Activated naive CD8-positive, alpha-beta T cell treated with anti-CD3 and anti-CD28 coated beads for 36 hours (primary cell): Measurements from ENCODE around the gene RASA1. TPM values are rescaled to one million over a fixed set of nuclear protein-coding genes. Genes with fewer than 3 reads are reported as not detected.
"Not testable (repeated sequence)": the region's sequence is repeated elsewhere in the genome, so short reads cannot be mapped to it uniquely, and the experiment has no call there.

Experiments
- DNase-seq: peaks from one replicate; pipeline ENCODE4 v3.0.0; 2021
- H3K27ac Mint-ChIP-seq: one replicate; pipeline ENCODE4 v1.8.0; 2022; ENCODE audit warnings: mild to moderate bottlenecking, moderate library complexity, mixed read lengths
- H3K27me3 Mint-ChIP-seq: one replicate; pipeline ENCODE4 v1.8.0; 2022; ENCODE audit warnings: mild to moderate bottlenecking, mixed read lengths
- H3K36me3 Mint-ChIP-seq: one replicate; pipeline ENCODE4 v1.8.0; 2021; ENCODE audit warnings: mild to moderate bottlenecking, mixed read lengths
- H3K4me1 Mint-ChIP-seq: one replicate; pipeline ENCODE4 v1.8.0; 2021; ENCODE audit warnings: mixed read lengths
- H3K4me3 Mint-ChIP-seq: one replicate; pipeline ENCODE4 v1.8.0; 2022; ENCODE audit warnings: mild to moderate bottlenecking, moderate library complexity, mixed read lengths
- H3K9me3 Mint-ChIP-seq: one replicate; pipeline ENCODE4 v1.8.0; 2022; ENCODE audit warnings: mixed read lengths
- total RNA-seq, 2 experiments: library from RNA; stranded (reverse); gene quantifications; one replicate each; pipeline ENCODE4 v1.2.3, GENCODE V29; 2021

The RASA1 gene
- total RNA-seq, 2 experiments from 2014 or later, result 19.2 to 21.7 TPM

- Mint-ChIP-seq H3K4me1 (peaks cover 25% of the 10 kb centered on the region), H3K36me3 (peaks cover 22% of the 10 kb centered on the region), H3K27me3 (peaks cover 3% of the 10 kb centered on the region), H3K27ac (peak overlapping the region; percentile 95), H3K9me3 (no peaks in the 10 kb centered on the region), H3K4me3 (peak overlapping the region; percentile 96)
- peak; percentile 80 for DNase-seq
Measured at GRCh38 chr5:87268126-87268969, 665 bp downstream of the RASA1 start.

DNA sequence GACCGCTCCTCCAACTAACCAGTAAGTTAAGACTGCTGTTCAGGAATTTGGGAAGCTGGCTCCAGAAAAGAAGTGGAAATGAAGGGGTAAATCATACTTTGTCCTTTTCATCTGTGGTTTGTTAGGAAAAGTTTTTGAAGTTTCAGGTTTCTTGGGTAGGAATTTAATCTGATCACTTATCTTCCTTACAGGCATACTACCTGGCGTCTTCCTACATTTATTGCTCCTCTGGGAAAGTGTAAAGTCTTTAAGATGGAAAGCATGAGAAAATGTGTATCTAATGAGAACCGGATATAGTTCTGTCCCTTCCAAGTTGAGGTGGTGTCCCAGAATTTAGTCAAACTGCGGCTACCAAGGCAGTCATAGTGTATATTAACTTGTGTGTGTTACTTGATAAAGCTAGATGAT, 1.3 kb downstream of the RASA1 start:
- Mint-ChIP-seq H3K9me3 (no peaks in the 10 kb centered on the region), H3K36me3 (peaks cover 24% of the 10 kb centered on the region), H3K4me1 (peaks cover 26% of the 10 kb centered on the region), H3K4me3 (peak overlapping the region; percentile 96), H3K27me3 (peaks cover 3% of the 10 kb centered on the region), H3K27ac (peak overlapping the region; percentile 95)
- DNase-seq, result no peak

DNA sequence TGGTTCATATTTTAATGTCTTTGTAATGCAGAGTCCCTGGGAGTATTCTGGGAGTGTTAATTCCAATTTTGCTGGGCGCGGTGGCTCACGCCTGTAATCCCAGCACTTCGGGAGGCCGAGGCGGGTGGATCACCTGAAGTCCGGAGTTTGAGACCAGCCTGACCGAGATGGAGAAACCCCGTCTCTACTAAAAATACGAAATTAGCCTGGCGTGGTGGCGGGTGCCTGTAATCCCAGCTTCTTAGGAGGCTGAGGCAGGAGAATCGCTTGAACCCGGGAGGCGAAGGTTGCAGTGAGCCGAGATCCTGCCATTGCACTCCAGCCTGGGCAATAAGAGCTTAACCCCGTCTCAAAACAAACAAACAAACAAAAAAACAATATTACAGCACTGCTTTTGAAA, 3.2 kb downstream of the RASA1 start:
- not testable (repeated sequence) for H3K9me3 Mint-ChIP-seq, H3K27ac Mint-ChIP-seq, DNase-seq, H3K4me3 Mint-ChIP-seq, H3K27me3 Mint-ChIP-seq
- H3K4me1 Mint-ChIP-seq, result peaks cover 37% of the 10 kb centered on the region
- peaks cover 33% of the 10 kb centered on the region for H3K36me3 Mint-ChIP-seq

- H3K27me3 Mint-ChIP-seq, result no peaks in the 10 kb centered on the region
- H3K27ac Mint-ChIP-seq, result peak overlapping the region; percentile 51
- H3K4me3 Mint-ChIP-seq, result no peak overlapping the region
- peaks cover 2% of the 10 kb centered on the region for H3K9me3 Mint-ChIP-seq
- peaks cover 43% of the 10 kb centered on the region for H3K36me3 Mint-ChIP-seq
- H3K4me1 Mint-ChIP-seq, result peaks cover 43% of the 10 kb centered on the region
- no peak for DNase-seq
Measured at GRCh38 chr5:87276655-87277054, 9.0 kb downstream of the RASA1 start.

GRCh38 chr5:87277279-87277835, 9.7 kb downstream of the RASA1 start:
- Mint-ChIP-seq H3K4me1 (peaks cover 50% of the 10 kb centered on the region), H3K27me3 (no peaks in the 10 kb centered on the region), H3K4me3 (no peak overlapping the region), H3K9me3 (peaks cover 2% of the 10 kb centered on the region), H3K27ac (no peak overlapping the region), H3K36me3 (peaks cover 45% of the 10 kb centered on the region)
- no peak for DNase-seq

- no peak overlapping the region for H3K4me3 Mint-ChIP-seq
- no peak overlapping the region for H3K27ac Mint-ChIP-seq
- peaks cover 45% of the 10 kb centered on the region for H3K36me3 Mint-ChIP-seq
- peaks cover 56% of the 10 kb centered on the region for H3K4me1 Mint-ChIP-seq
- H3K9me3 Mint-ChIP-seq, result peaks cover 2% of the 10 kb centered on the region
- no peaks in the 10 kb centered on the region for H3K27me3 Mint-ChIP-seq
- no peak for DNase-seq
Measured at GRCh38 chr5:87278590-87279100, 11.0 kb downstream of the RASA1 start.

- H3K4me1 Mint-ChIP-seq, result peaks cover 39% of the 10 kb centered on the region
- no peaks in the 10 kb centered on the region for H3K27me3 Mint-ChIP-seq
- H3K27ac Mint-ChIP-seq, result peak overlapping the region; percentile 80
- no peak for DNase-seq
- H3K9me3 Mint-ChIP-seq, result peaks cover 2% of the 10 kb centered on the region
- H3K36me3 Mint-ChIP-seq, result peaks cover 41% of the 10 kb centered on the region
- H3K4me3 Mint-ChIP-seq, result peak overlapping the region; percentile 49
Measured at GRCh38 chr5:87282269-87282668, 14.6 kb downstream of the RASA1 start.

DNA sequence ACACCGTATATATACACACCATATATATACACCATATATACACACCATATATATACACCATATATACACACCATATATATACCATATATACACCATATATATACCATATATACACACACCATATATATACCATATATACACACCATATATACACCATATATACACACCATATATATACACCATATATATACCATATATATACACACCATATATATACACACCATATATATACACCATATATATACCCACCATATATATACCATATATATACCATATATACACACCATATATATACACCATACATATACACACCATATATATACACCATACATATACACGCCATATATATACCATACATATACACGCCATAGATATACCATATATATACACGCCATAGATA, 19.6 kb downstream of the RASA1 start:
- H3K9me3 Mint-ChIP-seq, H3K27me3 Mint-ChIP-seq, H3K27ac Mint-ChIP-seq, H3K4me3 Mint-ChIP-seq, DNase-seq: not testable (repeated sequence)
- Mint-ChIP-seq H3K4me1 (peaks cover 16% of the 10 kb centered on the region), H3K36me3 (peaks cover 32% of the 10 kb centered on the region)

- peaks cover 73% of the 10 kb centered on the region for H3K4me1 Mint-ChIP-seq
- no peaks in the 10 kb centered on the region for H3K9me3 Mint-ChIP-seq
- no peak for DNase-seq
Measured at GRCh38 chr5:87298692-87299362, 31.1 kb downstream of the RASA1 start.

DNA sequence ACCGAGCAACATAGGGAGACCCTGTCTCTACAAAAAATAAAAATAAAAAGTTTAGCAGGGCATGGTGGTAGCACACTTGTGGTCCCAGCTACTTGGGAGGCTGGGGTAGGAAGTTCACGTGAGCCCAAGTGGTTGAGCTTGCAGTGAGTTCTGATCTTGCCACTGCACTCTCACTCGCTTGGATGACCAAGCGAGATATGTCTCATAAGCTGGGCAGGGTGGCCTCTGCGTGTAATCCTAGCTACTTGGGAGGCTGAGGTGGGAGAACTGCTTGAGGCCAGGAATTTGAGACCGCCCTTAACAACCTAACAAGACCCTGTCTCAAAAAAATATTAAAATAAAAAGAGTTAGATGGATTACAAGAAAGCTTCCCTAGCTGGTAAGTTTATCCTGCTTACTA, 32.5 kb downstream of the RASA1 start:
- H3K4me3 Mint-ChIP-seq, result no peak overlapping the region
- peaks cover 66% of the 10 kb centered on the region for H3K4me1 Mint-ChIP-seq
- DNase-seq, result no peak
- H3K27ac Mint-ChIP-seq, result no peak overlapping the region
- H3K36me3 Mint-ChIP-seq, result peaks cover 48% of the 10 kb centered on the region
- no peaks in the 10 kb centered on the region for H3K27me3 Mint-ChIP-seq
- H3K9me3 Mint-ChIP-seq, result peaks cover 2% of the 10 kb centered on the region

More at GRCh38 chr5:87298692-87299362, 31.1 kb downstream of the RASA1 start:
- H3K36me3 Mint-ChIP-seq, result peaks cover 42% of the 10 kb centered on the region
- H3K27me3 Mint-ChIP-seq, result no peaks in the 10 kb centered on the region
- H3K4me3 Mint-ChIP-seq, result no peak overlapping the region
- no peak overlapping the region for H3K27ac Mint-ChIP-seq

- DNase-seq, result peak; percentile 44
- Mint-ChIP-seq H3K4me1 (peaks cover 65% of the 10 kb centered on the region), H3K9me3 (peaks cover 4% of the 10 kb centered on the region), H3K27ac (peak overlapping the region; percentile 11), H3K36me3 (peaks cover 54% of the 10 kb centered on the region), H3K27me3 (no peaks in the 10 kb centered on the region), H3K4me3 (no peak overlapping the region)
Measured at GRCh38 chr5:87300744-87301143, 33.1 kb downstream of the RASA1 start.

GRCh38 chr5:87302061-87302460, 34.4 kb downstream of the RASA1 start:
- Mint-ChIP-seq H3K4me3 (no peak overlapping the region), H3K27ac (no peak overlapping the region), H3K9me3 (peaks cover 10% of the 10 kb centered on the region)

GRCh38 chr5:87303324-87303723, 35.6 kb downstream of the RASA1 start:
- Mint-ChIP-seq H3K36me3 (peaks cover 60% of the 10 kb centered on the region), H3K4me3 (no peak overlapping the region), H3K27ac (no peak overlapping the region), H3K27me3 (no peaks in the 10 kb centered on the region), H3K4me1 (peaks cover 46% of the 10 kb centered on the region), H3K9me3 (peaks cover 10% of the 10 kb centered on the region)
- DNase-seq, result no peak

More at GRCh38 chr5:87302061-87302460, 34.4 kb downstream of the RASA1 start:
- no peaks in the 10 kb centered on the region for H3K27me3 Mint-ChIP-seq
- DNase-seq, result no peak
- H3K4me1 Mint-ChIP-seq, result peaks cover 53% of the 10 kb centered on the region
- peaks cover 59% of the 10 kb centered on the region for H3K36me3 Mint-ChIP-seq

DNA sequence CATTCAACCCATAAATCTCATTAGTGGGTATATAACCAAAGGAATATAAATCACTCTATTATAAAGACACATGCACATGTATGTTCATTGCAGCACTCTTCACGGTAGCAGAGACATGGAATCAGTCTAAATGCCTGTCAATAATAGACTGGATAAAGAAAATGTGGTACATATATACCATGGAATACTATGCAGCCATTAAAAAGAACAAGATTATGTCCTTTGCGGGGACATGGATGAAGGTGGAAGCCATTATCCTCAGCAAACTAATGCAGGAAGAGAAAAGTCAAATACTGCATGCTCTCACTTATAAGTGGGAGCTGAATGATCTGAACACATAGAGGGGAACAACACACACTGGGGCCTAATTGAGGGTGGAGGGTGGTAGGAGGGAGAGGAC, 38.4 kb downstream of the RASA1 start:
- not testable (repeated sequence) for H3K9me3 Mint-ChIP-seq, H3K4me3 Mint-ChIP-seq, DNase-seq, H3K27me3 Mint-ChIP-seq, H3K27ac Mint-ChIP-seq
- H3K4me1 Mint-ChIP-seq, result peaks cover 34% of the 10 kb centered on the region
- peaks cover 59% of the 10 kb centered on the region for H3K36me3 Mint-ChIP-seq

- Mint-ChIP-seq H3K27me3 (no peaks in the 10 kb centered on the region), H3K4me1 (peaks cover 33% of the 10 kb centered on the region), H3K27ac (no peak overlapping the region), H3K9me3 (peaks cover 10% of the 10 kb centered on the region), H3K36me3 (peaks cover 50% of the 10 kb centered on the region), H3K4me3 (no peak overlapping the region)
- no peak for DNase-seq
Measured at GRCh38 chr5:87307796-87308423, 40.2 kb downstream of the RASA1 start.
